GM18909 (cell line): ENCODE results near the gene IQSEC3.
"Not testable (repeated sequence)": the region's sequence is repeated elsewhere in the genome, so short reads cannot be mapped to it uniquely, and the experiment has no call there.

Source experiments
- ATAC-seq: cut with Tn5 transposase; IDR thresholded peaks from one replicate; pipeline ENCODE4 v1.9.1; 2021; ENCODE audit warnings: mild to moderate bottlenecking; ENCODE audit not compliant: unreplicated experiment, poor library complexity

Gene IQSEC3

GRCh38 chr12:77101-77719 lies 10.6 kb downstream of the IQSEC3 start:
- ATAC-seq: not testable (repeated sequence)

GRCh38 chr12:77769-78383 lies 11.3 kb downstream of the IQSEC3 start:
- not testable (repeated sequence) for ATAC-seq

GRCh38 chr12:78981-79380 lies 12.4 kb downstream of the IQSEC3 start:
- ATAC-seq: no peak

GRCh38 chr12:80681-81190 lies 14.2 kb downstream of the IQSEC3 start:
- ATAC-seq: no peak

- ATAC-seq: no peak
Measured at GRCh38 chr12:82740-83139, 16.2 kb downstream of the IQSEC3 start.

GRCh38 chr12:84056-84455 lies 17.5 kb downstream of the IQSEC3 start:
- no peak for ATAC-seq

GRCh38 chr12:85191-85666 lies 18.7 kb downstream of the IQSEC3 start:
- ATAC-seq: no peak

GRCh38 chr12:87315-87714 lies 20.7 kb downstream of the IQSEC3 start:
- ATAC-seq: no peak

GRCh38 chr12:87856-88255 lies 21.3 kb downstream of the IQSEC3 start:
- ATAC-seq: no peak

- ATAC-seq: no peak
Measured at GRCh38 chr12:89653-90052, 23.1 kb downstream of the IQSEC3 start.

- no peak for ATAC-seq
Measured at GRCh38 chr12:91213-91612, 24.6 kb downstream of the IQSEC3 start.

- no peak for ATAC-seq
Measured at GRCh38 chr12:93266-94005, 26.9 kb downstream of the IQSEC3 start.

GRCh38 chr12:96543-96942 lies 30.0 kb downstream of the IQSEC3 start:
- no peak for ATAC-seq

- no peak for ATAC-seq
Measured at GRCh38 chr12:98924-99352, 32.4 kb downstream of the IQSEC3 start.

- ATAC-seq: no peak
Measured at GRCh38 chr12:99605-100004, 33.0 kb downstream of the IQSEC3 start.

- no peak for ATAC-seq
Measured at GRCh38 chr12:101969-102878, 35.7 kb downstream of the IQSEC3 start.

GRCh38 chr12:102879-103168 lies 36.3 kb downstream of the IQSEC3 start:
- no peak for ATAC-seq

- no peak for ATAC-seq
Measured at GRCh38 chr12:103169-103981, 36.8 kb downstream of the IQSEC3 start.

GRCh38 chr12:104551-105081 lies 38.0 kb downstream of the IQSEC3 start:
- ATAC-seq: no peak
